Activated gamma-delta T cell (primary cell): Measurements from ENCODE around the gene AP5Z1.
"Not testable (repeated sequence)": the region's sequence is repeated elsewhere in the genome, so short reads cannot be mapped to it uniquely, and the experiment has no call there.

ENCODE experiments used
- DNase-seq: peaks from one replicate; lab custom pipeline; 2025; lab: John Stamatoyannopoulos, UW

AP5Z1 gene

DNA sequence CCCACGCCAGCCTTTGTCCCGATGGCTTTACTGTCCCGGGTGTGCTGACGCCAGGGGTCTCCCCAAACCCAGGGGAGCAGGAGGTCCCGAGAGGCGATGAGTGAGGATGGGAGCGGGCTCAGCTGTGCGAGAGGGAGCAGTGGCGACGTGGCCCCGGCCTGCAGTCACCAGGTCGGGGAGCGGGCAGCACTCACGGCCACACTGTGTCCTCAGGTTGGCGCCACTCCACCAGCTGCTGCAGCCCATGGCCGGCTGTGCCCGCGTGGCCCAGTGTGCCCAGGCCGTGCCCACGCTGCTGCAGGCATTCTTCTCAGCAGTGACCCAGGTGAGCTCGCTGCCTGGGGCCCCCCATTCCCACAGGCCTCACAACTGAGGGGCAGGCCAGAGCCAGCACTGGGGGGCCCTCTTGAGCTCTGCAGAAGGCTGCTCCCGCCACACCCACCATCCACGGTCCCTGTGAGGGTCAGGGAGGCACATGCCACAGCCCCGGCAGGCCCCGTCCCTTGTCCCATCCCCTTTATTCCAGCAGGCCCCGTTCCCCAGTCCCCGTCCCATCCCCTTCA lies 13.3 kb downstream of the AP5Z1 start:
- DNase-seq, result no peak

- no peak for DNase-seq
Observed at GRCh38 chr7:4789194-4790077, 14.0 kb downstream of the AP5Z1 start.

GRCh38 chr7:4790078-4790465 lies 14.6 kb downstream of the AP5Z1 start:
- DNase-seq, result no peak

DNA sequence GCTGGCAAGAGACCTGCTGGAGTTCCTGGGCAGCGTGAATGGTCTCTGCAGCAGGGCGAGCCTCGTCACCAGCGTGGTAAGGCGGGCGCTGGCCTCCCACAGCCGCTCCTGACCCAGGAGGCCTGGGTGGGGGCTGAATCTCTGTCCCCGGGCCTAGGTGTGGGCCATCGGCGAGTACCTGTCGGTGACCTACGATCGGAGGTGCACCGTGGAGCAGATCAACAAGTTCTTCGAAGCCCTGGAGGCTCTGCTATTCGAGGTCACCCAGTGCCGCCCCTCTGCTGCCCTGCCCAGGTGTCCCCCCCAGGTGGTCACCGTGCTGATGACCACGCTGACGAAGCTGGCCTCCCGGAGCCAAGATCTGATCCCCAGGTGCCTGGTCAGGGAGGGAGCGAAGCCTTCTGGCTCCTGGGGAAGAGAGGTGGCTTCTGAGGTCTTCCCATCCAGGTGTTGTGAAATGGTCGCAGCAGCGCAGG lies 15.1 kb downstream of the AP5Z1 start:
- DNase-seq, result no peak

- DNase-seq, result no peak
Observed at GRCh38 chr7:4791101-4791737, 15.8 kb downstream of the AP5Z1 start.

GRCh38 chr7:4791738-4792536 lies 16.5 kb downstream of the AP5Z1 start:
- DNase-seq, result peak; percentile 44

- DNase-seq, result no peak
Observed at GRCh38 chr7:4792537-4793126, 17.2 kb downstream of the AP5Z1 start.

DNA sequence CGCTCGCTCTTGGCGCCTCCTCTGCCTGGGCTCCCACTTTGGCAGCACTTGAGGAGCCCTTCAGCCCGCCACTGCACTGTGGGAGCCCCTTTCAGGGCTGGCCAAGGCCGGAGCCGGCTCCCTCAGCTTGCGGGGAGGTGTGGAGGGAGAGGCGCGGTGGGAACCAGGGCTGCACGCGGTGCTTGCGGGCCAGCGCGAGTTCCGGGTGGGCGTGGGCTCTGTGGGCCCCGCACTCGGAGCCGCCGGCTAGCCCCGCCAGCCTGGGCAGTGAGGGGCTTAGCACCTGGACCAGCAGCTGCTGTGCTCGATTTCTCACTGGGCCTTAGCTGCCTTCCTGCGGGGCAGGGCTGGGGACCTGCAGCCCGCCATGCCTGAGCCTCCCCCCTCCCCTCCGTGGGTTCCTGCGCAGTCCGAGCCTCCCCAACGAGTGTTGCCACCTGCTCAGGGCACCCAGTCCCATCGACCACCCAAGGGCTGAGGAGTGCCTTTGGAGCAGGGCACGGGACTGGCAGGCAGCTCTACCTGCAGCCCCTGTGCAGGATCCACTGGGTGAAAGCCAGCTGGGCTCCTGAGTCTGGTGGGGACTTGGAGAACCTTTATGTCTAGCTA lies 18.1 kb downstream of the AP5Z1 start:
- DNase-seq, result not testable (repeated sequence)

GRCh38 chr7:4794171-4794570 lies 18.7 kb downstream of the AP5Z1 start:
- not testable (repeated sequence) for DNase-seq

GRCh38 chr7:4794591-4795350 lies 19.3 kb downstream of the AP5Z1 start:
- no peak for DNase-seq

DNA sequence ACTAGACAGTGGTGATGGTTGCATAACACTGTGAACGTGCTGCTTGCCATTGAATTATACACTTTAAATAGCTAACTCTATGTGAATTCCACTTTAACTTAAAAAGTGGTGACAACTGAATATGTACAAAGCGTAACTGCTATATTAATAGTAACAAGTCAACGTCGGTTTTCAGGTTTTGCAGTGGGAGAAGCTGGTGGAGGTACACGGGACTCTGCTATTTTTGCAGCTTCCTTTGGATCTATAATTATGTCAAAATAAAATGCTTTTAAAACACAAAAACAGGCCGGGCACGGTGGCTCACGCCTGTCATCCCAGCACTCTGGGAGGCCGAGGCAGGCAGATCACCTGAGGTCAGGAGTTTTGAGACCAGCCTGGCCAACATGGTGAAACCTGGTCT lies 21.0 kb downstream of the AP5Z1 start:
- no peak for DNase-seq

- DNase-seq, result no peak
Observed at GRCh38 chr7:4797858-4798705, 22.7 kb downstream of the AP5Z1 start.

DNA sequence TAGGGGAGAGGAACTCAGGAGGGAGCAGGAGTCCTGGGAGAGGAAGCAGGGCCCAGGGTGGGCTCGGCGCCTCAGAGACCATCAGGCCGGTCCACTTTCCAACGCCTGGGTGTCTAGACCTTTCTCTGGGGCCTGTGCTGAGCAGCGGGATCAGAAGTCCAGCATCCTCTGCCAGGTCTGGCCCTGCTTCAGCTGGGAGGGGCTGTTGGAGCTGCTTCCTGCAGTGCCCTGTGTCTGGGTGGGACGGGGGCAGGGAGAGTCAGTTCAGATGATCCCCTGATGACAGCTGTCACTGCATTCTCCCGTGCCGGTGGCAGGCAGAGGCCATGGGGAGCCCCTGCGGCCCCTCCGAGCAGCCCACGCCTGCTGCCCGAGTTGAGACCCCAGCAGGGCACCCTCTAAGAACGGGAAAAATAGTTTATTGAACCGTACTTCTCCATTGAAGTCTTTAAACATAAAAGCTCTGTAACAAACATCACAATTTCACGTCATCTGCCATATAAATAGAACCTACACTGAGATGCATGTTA lies 23.3 kb downstream of the AP5Z1 start:
- DNase-seq, result no peak

- no peak for DNase-seq
Observed at GRCh38 chr7:4799508-4800268, 24.3 kb downstream of the AP5Z1 start.

DNA sequence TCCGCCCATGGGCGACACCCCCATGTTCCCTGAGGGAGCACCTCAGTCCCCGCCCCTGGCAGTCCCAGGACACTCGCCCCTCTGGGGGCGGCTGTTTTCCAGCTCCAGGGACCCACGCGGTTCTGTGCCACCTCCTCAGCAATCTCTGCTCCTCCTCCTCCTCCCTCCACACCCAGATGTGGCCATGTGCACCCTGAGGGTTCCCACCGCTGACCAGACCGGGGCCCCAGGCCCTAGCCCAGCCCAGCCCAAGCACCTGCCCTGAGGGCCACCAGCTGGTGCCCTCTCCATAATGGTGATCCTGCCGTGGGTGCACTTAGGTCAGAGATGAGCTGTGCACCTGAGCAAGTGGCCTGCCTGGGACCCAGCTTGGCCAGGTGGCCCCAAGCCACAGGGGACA lies 25.1 kb downstream of the AP5Z1 start:
- DNase-seq, result no peak

GRCh38 chr7:4800926-4801838 lies 25.8 kb downstream of the AP5Z1 start:
- DNase-seq, result no peak

- no peak for DNase-seq
Observed at GRCh38 chr7:4801839-4802231, 26.4 kb downstream of the AP5Z1 start.
